MCF 10A (cell line): Measurements from ENCODE around the gene PLA2G1B. TPM values are rescaled to one million over a fixed set of nuclear protein-coding genes. Genes with fewer than 3 reads are reported as not detected.
A peak's percentile ranks its signal among the peaks of the same experiment; 100 is the strongest.

ENCODE experiments used
- BruUV-seq: library from RNA; stranded (reverse); fragments of 400-500 nt; replicated peaks from 2 replicates; lab custom pipeline; 2021; lab: Mats Ljungman, UMichigan
- CTCF ChIA-PET: fragments of 300-600 bp; sonication (Branson Sonifier 250); formaldehyde crosslinking; extraction: SDS; loops from one replicate; lab custom pipeline; 2021; ENCODE audit warnings: antibody characterized with exemption, inconsistent platforms; lab: Yijun Ruan, JAX
- POLR2A ChIA-PET: fragments of 300-600, 350-650 bp; sonication (Branson Sonifier 250); formaldehyde crosslinking; extraction: SDS; loops from one replicate; lab custom pipeline; 2020; ENCODE audit warnings: antibody characterized with exemption, inconsistent platforms; lab: Yijun Ruan, JAX
- DNase-seq: peaks from one replicate; pipeline ENCODE4 v3.0.0-alpha.2; 2018; ENCODE audit not compliant: unreplicated experiment
- H3K27ac Mint-ChIP-seq: one replicate; pipeline ENCODE4 v1.8.0; 2022; ENCODE audit warnings: mild to moderate bottlenecking, low read depth, mixed read lengths; ENCODE audit not compliant: unreplicated experiment
- H3K27me3 Mint-ChIP-seq: one replicate; pipeline ENCODE4 v1.8.0; 2022; ENCODE audit warnings: mixed read lengths; ENCODE audit not compliant: insufficient read depth, unreplicated experiment
- H3K36me3 Mint-ChIP-seq: one replicate; pipeline ENCODE4 v1.8.0; 2022; ENCODE audit warnings: mild to moderate bottlenecking, moderate library complexity, mixed read lengths; ENCODE audit not compliant: insufficient read depth, unreplicated experiment
- H3K4me1 Mint-ChIP-seq: one replicate; pipeline ENCODE4 v1.8.0; 2022; ENCODE audit warnings: mixed read lengths; ENCODE audit not compliant: insufficient read depth, unreplicated experiment
- H3K4me3 Mint-ChIP-seq: one replicate; pipeline ENCODE4 v1.8.0; 2022; ENCODE audit warnings: mild to moderate bottlenecking, moderate library complexity, mixed read lengths; ENCODE audit not compliant: unreplicated experiment
- H3K9me3 Mint-ChIP-seq: one replicate; pipeline ENCODE4 v1.8.0; 2022; ENCODE audit warnings: mixed read lengths; ENCODE audit not compliant: unreplicated experiment
- CTCF ChIP-seq: fragments of 200-600 bp; IDR thresholded peaks from one replicate; pipeline ENCODE4 v1.8.0; 2022; ENCODE audit warnings: antibody characterized with exemption, mild to moderate bottlenecking; ENCODE audit not compliant: unreplicated experiment
- intact Hi-C: fragments of 100-400 bp; cut with micrococcal nuclease; formaldehyde crosslinking; loops from 2 replicates; pipeline ENCODE4 v1.14.1; 2022
- total RNA-seq: library from RNA; stranded (reverse); gene quantifications from 2 replicates; pipeline ENCODE4 v1.2.3, GENCODE V29; 2022

The PLA2G1B gene
- total RNA-seq, 1 experiment from 2014 or later: not detected

- CTCF ChIA-PET: interaction anchor here (0.6 to 3.8 kb wide), 17 partner anchors 9 to 203 kb away, joined by 3 to 64 read pairs (median 3); partner anchors contain the start of gene RNU4-1
- Mint-ChIP-seq H3K27ac (peak within 1 kb of the TSS; percentile 88), H3K9me3 (no peaks in the 10 kb centered on the region), H3K27me3 (no peaks in the 10 kb centered on the region), H3K4me3 (peak within 1 kb of the TSS; percentile 97), H3K36me3 (peaks cover 5% of the 10 kb centered on the region), H3K4me1 (peaks cover 5% of the 10 kb centered on the region)
- POLR2A ChIA-PET: interaction anchor here (1.0 to 3.3 kb wide), 11 partner anchors 10 to 227 kb away, joined by 3 to 78 read pairs (median 4); partner anchors contain the start of genes COQ5, DYNLL1, RNU4-1 and RNU4-2
- peak; percentile 96 for DNase-seq
- BruUV-seq: no TSS peak
- intact Hi-C loops: loop anchor here (1.0 kb wide), 1 partner anchor 9 kb away; the partner anchor contains the start of gene RNU4-1
- peak; percentile 64 for TF ChIP-seq CTCF
Measured at GRCh38 chr12:120301962-120302815, 25.4 kb downstream of the PLA2G1B start, which contains the start of gene SIRT4. Gene SIRT4, plus strand, starts transcription at chr12:120302321. Its CDS starts 1,241 bp downstream, at chr12:120303562.

- ChIA-PET CTCF (interaction anchor here (0.7 to 1.6 kb wide), 4 partner anchors 10 to 92 kb away, joined by 3 to 4 read pairs (median 3); partner anchors contain the start of gene SIRT4), POLR2A (interaction anchor here (0.6 to 5.5 kb wide), 35 partner anchors 10 to 984 kb away, joined by 3 to 125 read pairs (median 6); partner anchors contain the start of genes COX6A1, POP5, PXN and RAB35)
- Mint-ChIP-seq H3K4me1 (no peaks in the 10 kb centered on the region), H3K9me3 (no peaks in the 10 kb centered on the region), H3K27me3 (no peaks in the 10 kb centered on the region), H3K4me3 (no peak within 1 kb of the TSS), H3K36me3 (no peaks in the 10 kb centered on the region), H3K27ac (no peak within 1 kb of the TSS)
- peak; percentile 95 for DNase-seq
- BruUV-seq: no TSS peak
- intact Hi-C loops: loop anchor here (1.0 kb wide), 1 partner anchor 9 kb away; the partner anchor contains the start of gene SIRT4
- no peak for TF ChIP-seq CTCF
Measured at GRCh38 chr12:120292661-120293531, 34.7 kb downstream of the PLA2G1B start, which contains the start of gene RNU4-1. Gene RNU4-1, minus strand, starts transcription at chr12:120293237.

GRCh38 chr12:120292411-120292660, 35.2 kb downstream of the PLA2G1B start:
- Mint-ChIP-seq H3K36me3 (no peaks in the 10 kb centered on the region), H3K4me3 (no peak overlapping the region), H3K27ac (no peak overlapping the region), H3K27me3 (no peaks in the 10 kb centered on the region), H3K9me3 (no peaks in the 10 kb centered on the region), H3K4me1 (no peaks in the 10 kb centered on the region)
- ChIA-PET POLR2A (interaction anchor here (0.6 to 5.5 kb wide), 31 partner anchors 10 to 985 kb away, joined by 3 to 125 read pairs (median 6); partner anchors contain the start of genes COX6A1, PXN, RAB35 and RPLP0), CTCF (interaction anchor here (1.6 to 1.8 kb wide), 2 partner anchors 10 to 64 kb away, joined by 4 to 10 read pairs; partner anchors contain the start of gene SIRT4)
- no peak for TF ChIP-seq CTCF
- intact Hi-C loops: no loop called here
- DNase-seq: no peak
- TSS peak; percentile 54 for BruUV-seq
